Spleen (tissue), 11 donors: Measurements from ENCODE around the gene FAM117B. TPM values are rescaled to one million over a fixed set of nuclear protein-coding genes. Genes with fewer than 3 reads are reported as not detected.
"Not testable (repeated sequence)": the region's sequence is repeated elsewhere in the genome, so short reads cannot be mapped to it uniquely, and the experiment has no call there.

Experiments used
- DNase-seq: peaks from one replicate; pipeline ENCODE4 v3.0.0-alpha.2; 2020
- H3K27ac ChIP-seq, 8 donors: fragments of 200-600 bp; sonication (generic) in 7 of 8; 1 replicate in 4 of 8; 2 replicates in 4 of 8; pipeline versions ENCODE4 v1.5.0 to v1.8.0; 2016 to 2021; ENCODE audit warnings: inconsistent platforms in 4 of 8, mild to moderate bottlenecking in 4 of 8, moderate library complexity in 1 of 8
- H3K27me3 ChIP-seq, 7 donors: fragments of 200-600 bp; sonication (generic) in 6 of 7; replicated peaks in 1 of 7; 1 replicate in 4 of 7; 2 replicates in 3 of 7; pipeline versions ENCODE4 v1.5.0 to v1.8.0; 2016 to 2021; ENCODE audit warnings: inconsistent platforms in 3 of 7, mild to moderate bottlenecking in 1 of 7
- H3K36me3 ChIP-seq, 6 donors: fragments of 200-600 bp; sonication (generic) in 5 of 6; 1 replicate in 4 of 6; 2 replicates in 2 of 6; pipeline versions ENCODE4 v1.5.0 to v1.8.0; 2016 to 2021; ENCODE audit warnings: inconsistent platforms in 2 of 6
- H3K4me1 ChIP-seq, 6 donors: fragments of 200-600 bp; sonication (generic) in 5 of 6; 1 replicate in 3 of 6; 2 replicates in 3 of 6; pipeline versions ENCODE4 v1.5.0 to v1.8.0; 2016 to 2021; ENCODE audit warnings: inconsistent platforms in 3 of 6
- H3K4me3 ChIP-seq, 8 donors: fragments of 200-600 bp; sonication (generic) in 7 of 8; 1 replicate in 4 of 8; 2 replicates in 4 of 8; pipeline versions ENCODE4 v1.5.0 to v1.8.0; 2016 to 2021; ENCODE audit warnings: inconsistent platforms in 4 of 8, mild to moderate bottlenecking in 4 of 8, moderate library complexity in 2 of 8
- H3K9me3 ChIP-seq, 8 donors: fragments of 200-600 bp; sonication (generic) in 7 of 8; 1 replicate in 4 of 8; 2 replicates in 4 of 8; pipeline versions ENCODE4 v1.5.0 to v1.8.0; 2016 to 2021; ENCODE audit warnings: inconsistent platforms in 4 of 8
- POLR2A ChIP-seq, 3 donors: fragments of 450-650 bp; IDR thresholded peaks; one replicate each; pipeline ENCODE4 v1.5.1; 2017; ENCODE audit warnings: antibody characterized with exemption in 3 of 3, mild to moderate bottlenecking in 1 of 3
- POLR2AphosphoS5 ChIP-seq, 3 donors: sonication (generic); formaldehyde crosslinking; IDR thresholded peaks; one replicate each; pipeline ENCODE4 v1.5.1; 2017; ENCODE audit warnings: antibody characterized with exemption in 3 of 3
- WGBS, 5 donors: extraction: QIAGEN DNeasy Blood & Tissue Kit in 3 of 5; methylation state at CpG; one replicate each; pipeline versions ENCODE4 v1.1.5 to v1.1.7; 2013 to 2018; 5-methylcytosine and 5-hydroxymethylcytosine counted together
- intact Hi-C: fragments of 100-400 bp; cut with DNase I; formaldehyde crosslinking; loops from one replicate; pipeline ENCODE4 v1.15.0; 2023; ENCODE audit warnings: low total_unique reads
- polyA plus RNA-seq, 3 donors: library from polyadenylated mRNA; stranded (reverse); fragments of 200-250 nt; gene quantifications; one replicate each; pipeline ENCODE4 v1.2.1, GENCODE V29; 2013
- total RNA-seq, 7 donors: library from RNA; depleted of rRNA in 3 of 7; stranded (reverse); fragments of >200 nt in 3 of 7; fragmentation: NEBNext Ultra II Directional in 4 of 7; extraction: Animal tissue kit (Norgen Biotek cat#: 25700) in 4 of 7; gene quantifications; one replicate each; pipeline versions ENCODE4 v1.1.0 to v1.2.1, GENCODE V29; 2016 to 2021
- TF ChIP-seq, protein P1 (sequence below), 11 experiments: fragments of 200-600 bp in 7 of 11; fragments of 450-650 bp in 4 of 11; sonication (generic) in 4 of 11; IDR thresholded peaks in 8 of 11; conservative IDR thresholded peaks in 3 of 11; 1 replicate in 7 of 11; 2 replicates in 4 of 11; pipeline versions ENCODE4 v1.4.0 to v1.8.0; 2016 to 2021; ENCODE audit warnings: antibody characterized with exemption in 11 of 11, inconsistent platforms in 4 of 11, mild to moderate bottlenecking in 1 of 11
- donor health status: healthy with polysubstance abuse.
- donor health status: DM: no; HTN: no; CAD: no; lungs with moderate emphysema.
- donor health status: DM: no; HTN: no; CAD: no.
- donor health status: Bipolar disorder and iron deficiency.
- donor health status: healthy.
- donor health status: DM: no; HTN: no; CAD: no.
- donor health status: DM: yes; HTN: yes; CAD: no.

The FAM117B gene
- total and polyA plus RNA-seq, 10 donors: 4.8 to 28.0 (median 15.1) TPM

DNA sequence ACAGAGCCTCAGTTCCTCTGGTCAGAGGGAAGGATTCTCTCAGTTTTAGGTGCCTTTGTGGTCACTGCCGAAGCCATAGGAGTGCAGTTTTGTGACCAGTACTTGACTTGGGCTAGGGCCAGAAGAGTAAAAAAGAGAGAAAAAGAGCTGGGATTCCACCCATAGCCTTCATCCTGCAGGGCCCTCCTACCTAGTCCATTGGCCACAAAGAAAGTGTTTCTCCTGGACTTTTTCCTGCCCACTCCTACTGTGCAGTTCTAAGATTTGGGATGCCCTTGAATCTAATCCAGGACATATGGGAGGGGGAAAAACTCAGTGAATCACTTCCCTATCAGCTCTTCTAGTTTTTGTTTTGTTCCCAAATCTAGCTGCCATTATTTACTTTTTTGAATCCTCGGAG is 26.0 kb downstream of the FAM117B start:
- TF ChIP-seq POLR2AphosphoS5 (IDR thresholded peaks at IDR 0.05): no peak
- no peak for TF ChIP-seq POLR2A (IDR thresholded peaks at IDR 0.05)
- TF ChIP-seq, protein P1, sequence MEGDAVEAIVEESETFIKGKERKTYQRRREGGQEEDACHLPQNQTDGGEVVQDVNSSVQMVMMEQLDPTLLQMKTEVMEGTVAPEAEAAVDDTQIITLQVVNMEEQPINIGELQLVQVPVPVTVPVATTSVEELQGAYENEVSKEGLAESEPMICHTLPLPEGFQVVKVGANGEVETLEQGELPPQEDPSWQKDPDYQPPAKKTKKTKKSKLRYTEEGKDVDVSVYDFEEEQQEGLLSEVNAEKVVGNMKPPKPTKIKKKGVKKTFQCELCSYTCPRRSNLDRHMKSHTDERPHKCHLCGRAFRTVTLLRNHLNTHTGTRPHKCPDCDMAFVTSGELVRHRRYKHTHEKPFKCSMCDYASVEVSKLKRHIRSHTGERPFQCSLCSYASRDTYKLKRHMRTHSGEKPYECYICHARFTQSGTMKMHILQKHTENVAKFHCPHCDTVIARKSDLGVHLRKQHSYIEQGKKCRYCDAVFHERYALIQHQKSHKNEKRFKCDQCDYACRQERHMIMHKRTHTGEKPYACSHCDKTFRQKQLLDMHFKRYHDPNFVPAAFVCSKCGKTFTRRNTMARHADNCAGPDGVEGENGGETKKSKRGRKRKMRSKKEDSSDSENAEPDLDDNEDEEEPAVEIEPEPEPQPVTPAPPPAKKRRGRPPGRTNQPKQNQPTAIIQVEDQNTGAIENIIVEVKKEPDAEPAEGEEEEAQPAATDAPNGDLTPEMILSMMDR (IDR thresholded peaks at IDR 0.05 in 8 of 11, conservative IDR thresholded peaks at IDR 0.05 in 3 of 11): no peak
- Histone ChIP-seq H3K27ac (peak overlapping the region in 1 of 8 donors; percentile 19), H3K36me3 (no peaks in the 10 kb centered on the region), H3K4me1 (peaks cover under 1 to 82% (median 50%) of the 10 kb centered on the region in 6 donors), H3K9me3 (no peaks in the 10 kb centered on the region), H3K27me3 (no peaks in the 10 kb centered on the region), H3K4me3 (no peak overlapping the region)
- intact Hi-C loops: no loop called here
- WGBS, 5 donors: 69 to 82% (median 79%) methylated on average over 2 of the region's 2 CpGs
- no peak for DNase-seq

DNA sequence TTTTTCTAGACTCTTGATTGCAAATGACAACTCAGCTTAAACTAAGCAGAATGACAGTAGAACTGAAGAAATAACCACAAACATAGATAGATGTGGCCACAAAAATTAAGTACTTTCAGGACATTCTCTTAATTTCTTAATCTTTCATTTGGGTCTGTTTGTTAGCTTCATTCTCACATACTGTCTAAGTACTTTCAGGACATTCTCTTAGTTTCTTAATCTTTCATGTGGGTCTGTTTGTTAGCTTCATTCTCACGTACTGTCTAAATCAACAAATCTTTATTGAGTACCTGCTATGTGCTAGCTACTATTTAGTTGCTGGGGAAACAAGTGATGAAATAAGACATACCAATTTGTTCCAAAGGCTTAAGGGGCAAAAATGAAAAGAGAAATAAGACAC is 35.1 kb downstream of the FAM117B start:
- Histone ChIP-seq H3K4me1 (peaks cover 23 to 98% (median 59%) of the 10 kb centered on the region in 6 donors), H3K27ac (peak overlapping the region in 5 of 8 donors; percentile 4 to 41 (median 27)), H3K9me3 (no peaks in the 10 kb centered on the region), H3K27me3 (no peaks in the 10 kb centered on the region), H3K36me3 (no peaks in the 10 kb centered on the region), H3K4me3 (no peak overlapping the region)
- 61 to 88% (median 83%) methylated on average over 1 of the region's 1 CpG for WGBS, 5 donors
- TF ChIP-seq POLR2AphosphoS5 (IDR thresholded peaks at IDR 0.05) (no peak), POLR2A (IDR thresholded peaks at IDR 0.05) (no peak)
- TF ChIP-seq, protein P1 (IDR thresholded peaks at IDR 0.05 in 8 of 11, conservative IDR thresholded peaks at IDR 0.05 in 3 of 11): no peak
- no peak for DNase-seq
- intact Hi-C loops: no loop called here

DNA sequence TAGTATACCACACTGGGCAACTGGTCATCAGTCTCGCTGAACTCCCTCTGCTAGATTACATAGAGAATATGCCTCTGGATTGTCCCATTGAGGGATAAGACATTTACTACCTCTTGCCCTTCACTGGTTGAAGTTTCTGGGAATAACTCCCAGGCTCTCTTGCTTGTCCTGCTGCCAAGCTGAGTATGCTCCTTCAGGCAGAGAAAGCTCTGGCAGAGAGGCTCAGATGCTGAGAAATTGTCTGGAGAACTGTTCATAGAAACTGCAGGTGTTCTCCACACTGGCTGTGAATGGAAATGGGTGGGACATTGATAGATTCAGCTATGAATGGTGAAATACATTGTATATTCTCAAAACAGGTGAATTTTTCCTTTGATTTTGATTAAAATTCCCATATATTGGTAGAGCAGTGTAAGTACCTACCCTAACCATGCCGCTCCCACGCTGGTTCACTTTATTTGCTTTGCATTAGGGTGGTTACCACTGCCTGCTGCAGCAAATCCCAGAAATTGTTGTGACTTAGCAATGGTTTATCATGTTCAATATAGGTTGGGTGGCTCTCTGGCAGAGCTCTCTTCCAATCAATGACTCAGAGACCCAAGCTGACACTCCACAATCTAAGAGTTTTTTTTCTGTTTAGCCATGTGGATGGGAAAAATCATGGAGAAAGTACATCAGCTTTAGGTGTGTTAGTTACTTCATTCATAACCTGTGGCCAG is 36.7 kb downstream of the FAM117B start:
- Histone ChIP-seq H3K36me3 (no peaks in the 10 kb centered on the region), H3K4me3 (no peak overlapping the region), H3K27ac (peak overlapping the region in 2 of 8 donors; percentile 22 to 43), H3K9me3 (no peaks in the 10 kb centered on the region), H3K27me3 (no peaks in the 10 kb centered on the region), H3K4me1 (peaks cover 18 to 91% (median 44%) of the 10 kb centered on the region in 6 donors)
- WGBS, 5 donors: 95 to 100% (median 97%) methylated on average over 3 of the region's 3 CpGs
- intact Hi-C loops: no loop called here
- TF ChIP-seq POLR2A (IDR thresholded peaks at IDR 0.05) (no peak), POLR2AphosphoS5 (IDR thresholded peaks at IDR 0.05) (no peak)
- TF ChIP-seq, protein P1 (IDR thresholded peaks at IDR 0.05 in 8 of 11, conservative IDR thresholded peaks at IDR 0.05 in 3 of 11): no peak
- no peak for DNase-seq

DNA sequence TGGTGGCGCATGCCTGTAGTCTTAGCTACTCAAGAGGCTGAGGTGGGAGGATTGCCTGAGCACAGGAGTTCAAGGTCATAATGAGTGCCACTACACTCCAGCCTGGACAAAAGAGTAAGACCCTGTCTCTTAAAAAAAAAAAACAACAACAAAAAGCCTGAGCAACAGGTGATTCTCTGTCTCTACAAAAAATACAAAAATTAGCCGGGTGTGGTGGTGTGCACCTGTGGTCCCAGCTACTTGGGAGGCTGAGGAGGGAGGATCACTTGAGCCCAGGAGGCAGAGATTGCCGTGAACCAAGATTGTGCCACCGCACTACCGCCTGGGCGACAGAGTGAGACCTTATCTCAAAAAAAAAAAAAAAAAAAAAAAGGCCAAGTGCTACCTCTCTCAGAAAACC is 40.3 kb downstream of the FAM117B start:
- intact Hi-C loops, H3K27me3 ChIP-seq, H3K36me3 ChIP-seq, H3K4me3 ChIP-seq, DNase-seq: not testable (repeated sequence)
- H3K4me1 ChIP-seq: peaks cover 6 to 69% (median 22%) of the 10 kb centered on the region in 6 donors
- WGBS, 5 donors: 91 to 95% (median 94%) methylated on average over 6 of the region's 6 CpGs
- peak overlapping the region in 2 of 8 donors; percentile 21 to 37 for H3K27ac ChIP-seq
- peaks cover 0 to 18% (median 12%) of the 10 kb centered on the region in 8 donors for H3K9me3 ChIP-seq
